ENCODE data around the gene SMIM34.

SMIM34 gene

GRCh38 chr21:34372321-34372720 lies 51.4 kb downstream of the SMIM34 start:
- no peak for DNase-seq (ENCODE audit: low read depth)

DNA sequence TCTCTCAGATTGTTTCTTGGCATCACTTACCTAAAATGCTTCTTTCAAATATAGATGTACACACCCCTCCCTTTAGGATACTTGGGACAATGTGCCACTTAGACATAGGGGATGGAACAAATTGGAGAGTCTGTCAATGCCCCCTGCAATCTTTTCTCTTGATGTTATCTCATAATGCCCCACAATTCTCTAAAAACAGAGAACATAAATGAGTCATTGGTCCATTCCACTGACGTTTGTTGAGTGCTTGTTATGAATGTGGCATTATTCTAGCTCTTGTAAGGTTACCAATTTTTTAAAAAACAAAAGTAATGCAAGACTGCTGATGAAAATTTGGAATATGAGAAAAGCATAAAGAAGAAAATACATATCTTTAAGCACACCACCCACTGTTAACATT lies 54.0 kb downstream of the SMIM34 start:
- no peak for DNase-seq (ENCODE audit: low read depth)

All from GM04503 (cell line).